Neural cell (in vitro differentiated cells): Measurements from ENCODE around the gene NRG3. TPM values are rescaled to one million over a fixed set of nuclear protein-coding genes. Genes with fewer than 3 reads are reported as not detected.

Experiments used
- H2AFZ ChIP-seq: fragments of 200-600, 300-800 bp; sonication (generic), shearing (Covaris generic); 2 replicates; pipeline ENCODE4 v1.6.0; 2014; ENCODE audit warnings: low read depth, mild to moderate bottlenecking, antibody characterized with exemption, low read length, moderate library complexity
- H3F3A ChIP-seq: fragments of 200-600 bp; shearing (Covaris generic); 2 replicates; pipeline ENCODE4 v1.6.1; 2016; ENCODE audit warnings: mild to moderate bottlenecking, moderate library complexity, mixed read lengths, antibody characterized with exemption, low read length; ENCODE audit not compliant: insufficient read depth, poor library complexity, severe bottlenecking
- H3K27ac ChIP-seq: fragments of 200-600, 300-800 bp; sonication (generic), shearing (Covaris generic); 2 replicates; pipeline ENCODE4 v1.5.1; 2014; ENCODE audit warnings: mild to moderate bottlenecking, low read length, moderate library complexity
- H3K27me3 ChIP-seq: fragments of 300-800, 200-600 bp; sonication (generic), shearing (Covaris generic); 2 replicates; pipeline ENCODE4 v1.6.0; 2014; ENCODE audit warnings: mild to moderate bottlenecking, low read depth, low read length, moderate library complexity; ENCODE audit not compliant: insufficient read depth
- H3K36me3 ChIP-seq: fragments of 300-800, 200-600 bp; sonication (generic), shearing (Covaris generic); 2 replicates; pipeline ENCODE4 v1.5.1; 2014; ENCODE audit warnings: mild to moderate bottlenecking, antibody characterized with exemption, low read length, moderate library complexity; ENCODE audit not compliant: insufficient read depth
- H3K4me2 ChIP-seq: fragments of 300-800, 200-600 bp; sonication (generic), shearing (Covaris generic); 2 replicates; pipeline ENCODE4 v1.6.0; 2014; ENCODE audit warnings: mild to moderate bottlenecking, low read length
- H3K4me3 ChIP-seq: fragments of 300-800, 200-600 bp; sonication (generic), shearing (Covaris generic); 2 replicates; pipeline ENCODE4 v1.5.1; 2014; ENCODE audit warnings: mild to moderate bottlenecking, low read length, moderate library complexity
- H3K79me2 ChIP-seq: fragments of 200-600 bp; shearing (Covaris generic); replicated peaks from 2 replicates; pipeline ENCODE4 v1.6.0; 2014; ENCODE audit warnings: mild to moderate bottlenecking, low read length, moderate library complexity; ENCODE audit not compliant: insufficient read depth
- H3K9ac ChIP-seq: fragments of 300-800, 200-600 bp; sonication (generic), shearing (Covaris generic); 2 replicates; pipeline ENCODE4 v1.6.1; 2016; ENCODE audit warnings: mild to moderate bottlenecking, low read length, mixed read lengths
- H3K9me2 ChIP-seq: fragments of 200-600 bp; shearing (Covaris generic); 2 replicates; pipeline ENCODE4 v1.6.1; 2016; ENCODE audit warnings: mild to moderate bottlenecking, low read length, mixed read lengths; ENCODE audit not compliant: insufficient read depth
- H3K9me3 ChIP-seq: fragments of 200-600, 300-800 bp; sonication (generic), shearing (Covaris generic); 2 replicates; pipeline ENCODE4 v1.6.1; 2016; ENCODE audit warnings: mild to moderate bottlenecking, mixed run types, low read length, moderate library complexity, mixed read lengths
- H4K20me1 ChIP-seq: fragments of 200-600 bp; shearing (Covaris generic); 2 replicates; pipeline ENCODE4 v1.6.1; 2016; ENCODE audit warnings: mild to moderate bottlenecking, mixed run types; ENCODE audit not compliant: insufficient read depth
- EP300 ChIP-seq: fragments of 450-650 bp; conservative IDR thresholded peaks from 2 replicates; pipeline ENCODE4 v1.6.1; 2014; ENCODE audit warnings: antibody characterized with exemption, mild to moderate bottlenecking, moderate library complexity; ENCODE audit not compliant: poor library complexity, severe bottlenecking
- EZH2 ChIP-seq: fragments of 200-600, 300-800 bp; shearing (Covaris generic), sonication (generic); IDR thresholded peaks from 2 replicates; pipeline ENCODE4 v1.6.1; 2014; ENCODE audit warnings: antibody characterized with exemption, low read length, borderline replicate concordance, mild to moderate bottlenecking; ENCODE audit not compliant: insufficient read depth, poor library complexity, severe bottlenecking
- MXI1 ChIP-seq: fragments of 450-650 bp; conservative IDR thresholded peaks from 2 replicates; pipeline ENCODE4 v1.6.1; 2014; ENCODE audit warnings: antibody characterized with exemption, mild to moderate bottlenecking; ENCODE audit not compliant: poor library complexity, severe bottlenecking
- POLR2AphosphoS5 ChIP-seq: IDR thresholded peaks from 2 replicates; pipeline ENCODE4 v1.6.1; 2012
- RAD21 ChIP-seq: fragments of 450-650 bp; conservative IDR thresholded peaks from 2 replicates; pipeline ENCODE4 v1.6.1; 2014; ENCODE audit warnings: antibody characterized with exemption, mild to moderate bottlenecking, moderate library complexity
- SMC3 ChIP-seq: fragments of 450-650 bp; conservative IDR thresholded peaks from 2 replicates; pipeline ENCODE4 v1.6.1; 2014; ENCODE audit warnings: antibody characterized with exemption, mild to moderate bottlenecking, moderate library complexity; ENCODE audit not compliant: poor library complexity
- polyA plus RNA-seq: library from polyadenylated mRNA; depleted of rRNA; stranded (reverse); fragments of >200 nt; gene quantifications from 2 replicates; pipeline ENCODE4 v1.2.3, GENCODE V29; 2014
- TF ChIP-seq, protein P1 (sequence below): fragments of 450-650 bp; IDR thresholded peaks from 2 replicates; pipeline ENCODE4 v1.5.1; 2014; ENCODE audit warnings: antibody characterized with exemption, mild to moderate bottlenecking, moderate library complexity; ENCODE audit not compliant: poor library complexity, severe bottlenecking
- TF ChIP-seq, protein P2 (sequence below): IDR thresholded peaks from 2 replicates; pipeline ENCODE4 v1.6.1; 2012; ENCODE audit warnings: borderline replicate concordance

NRG3 gene
- polyA plus RNA-seq, 1 donor from 2014 or later = 14.0 TPM

DNA sequence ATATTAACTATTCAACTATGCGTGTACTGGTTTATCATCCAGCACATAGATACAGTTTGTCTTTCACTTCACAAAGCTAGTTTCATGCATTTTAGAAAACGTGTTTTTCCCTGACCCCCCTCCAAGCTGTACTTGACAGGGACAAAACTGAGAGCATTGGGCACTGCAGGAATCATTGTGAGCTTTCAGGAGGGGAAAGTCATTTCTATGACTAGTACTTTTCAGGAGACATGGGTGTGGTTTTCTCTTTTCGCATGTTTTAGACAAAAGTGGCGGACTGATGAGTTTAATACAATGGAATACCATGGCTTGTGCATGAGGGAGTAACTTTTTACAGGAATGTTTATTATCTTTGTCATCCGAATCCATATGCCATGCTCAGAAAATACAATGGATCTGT, 42.7 kb downstream of the NRG3 start:
- H3K79me2 ChIP-seq = no peaks in the 10 kb centered on the region
- H3K36me3 ChIP-seq = no peaks in the 10 kb centered on the region
- H2AFZ ChIP-seq = no peak overlapping the region
- H3K9ac ChIP-seq = no peak overlapping the region
- TF ChIP-seq EP300 = no peak
- H3K27me3 ChIP-seq = no peaks in the 10 kb centered on the region
- H3K27ac ChIP-seq = no peak overlapping the region
- no peaks in the 10 kb centered on the region for H3K9me3 ChIP-seq
- H3K4me2 ChIP-seq = no peak overlapping the region
- H4K20me1 ChIP-seq = no peaks in the 10 kb centered on the region
- H3F3A ChIP-seq = no peaks in the 10 kb centered on the region
- no peaks in the 10 kb centered on the region for H3K9me2 ChIP-seq
- no peak overlapping the region for H3K4me3 ChIP-seq

DNA sequence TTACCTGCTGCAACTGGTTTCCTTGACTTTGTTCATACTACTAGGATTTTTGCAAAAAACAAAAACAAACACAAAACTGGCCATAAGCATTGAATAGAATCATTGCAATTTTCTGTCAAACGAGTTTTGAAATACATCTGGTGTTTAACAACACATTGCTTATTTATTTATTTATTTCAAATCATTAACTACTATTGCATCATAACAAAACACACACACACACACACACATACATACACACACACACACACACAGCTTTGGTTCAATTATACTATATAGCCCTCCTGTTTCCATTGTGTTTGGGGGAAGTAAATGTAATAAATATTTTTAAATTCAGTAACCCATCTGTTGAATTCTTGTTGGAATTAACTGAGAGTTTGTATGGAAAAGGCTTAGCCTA, 43.8 kb downstream of the NRG3 start:
- no peak overlapping the region for H3K27ac ChIP-seq
- no peak overlapping the region for H2AFZ ChIP-seq
- H3K9ac ChIP-seq = no peak overlapping the region
- no peak overlapping the region for H3K4me3 ChIP-seq
- no peaks in the 10 kb centered on the region for H3F3A ChIP-seq
- no peaks in the 10 kb centered on the region for H3K27me3 ChIP-seq
- no peaks in the 10 kb centered on the region for H3K36me3 ChIP-seq
- H3K79me2 ChIP-seq = no peaks in the 10 kb centered on the region
- no peak overlapping the region for H3K4me2 ChIP-seq
- H3K9me3 ChIP-seq = no peaks in the 10 kb centered on the region
- H3K9me2 ChIP-seq = no peaks in the 10 kb centered on the region
- TF ChIP-seq RAD21 (no peak), MXI1 (no peak), EZH2 (no peak), EP300 (no peak)
- H4K20me1 ChIP-seq = no peaks in the 10 kb centered on the region

- H3K9me3 ChIP-seq = no peaks in the 10 kb centered on the region
- H3K9me2 ChIP-seq = no peaks in the 10 kb centered on the region
- no peak overlapping the region for H3K4me2 ChIP-seq
- no peaks in the 10 kb centered on the region for H3K27me3 ChIP-seq
- no peaks in the 10 kb centered on the region for H3F3A ChIP-seq
- no peaks in the 10 kb centered on the region for H3K79me2 ChIP-seq
- TF ChIP-seq, protein P1, sequence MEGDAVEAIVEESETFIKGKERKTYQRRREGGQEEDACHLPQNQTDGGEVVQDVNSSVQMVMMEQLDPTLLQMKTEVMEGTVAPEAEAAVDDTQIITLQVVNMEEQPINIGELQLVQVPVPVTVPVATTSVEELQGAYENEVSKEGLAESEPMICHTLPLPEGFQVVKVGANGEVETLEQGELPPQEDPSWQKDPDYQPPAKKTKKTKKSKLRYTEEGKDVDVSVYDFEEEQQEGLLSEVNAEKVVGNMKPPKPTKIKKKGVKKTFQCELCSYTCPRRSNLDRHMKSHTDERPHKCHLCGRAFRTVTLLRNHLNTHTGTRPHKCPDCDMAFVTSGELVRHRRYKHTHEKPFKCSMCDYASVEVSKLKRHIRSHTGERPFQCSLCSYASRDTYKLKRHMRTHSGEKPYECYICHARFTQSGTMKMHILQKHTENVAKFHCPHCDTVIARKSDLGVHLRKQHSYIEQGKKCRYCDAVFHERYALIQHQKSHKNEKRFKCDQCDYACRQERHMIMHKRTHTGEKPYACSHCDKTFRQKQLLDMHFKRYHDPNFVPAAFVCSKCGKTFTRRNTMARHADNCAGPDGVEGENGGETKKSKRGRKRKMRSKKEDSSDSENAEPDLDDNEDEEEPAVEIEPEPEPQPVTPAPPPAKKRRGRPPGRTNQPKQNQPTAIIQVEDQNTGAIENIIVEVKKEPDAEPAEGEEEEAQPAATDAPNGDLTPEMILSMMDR = no peak
- TF ChIP-seq EP300 = no peak
- no peak for TF ChIP-seq SMC3
- TF ChIP-seq EZH2 = no peak
- TF ChIP-seq, protein P2, sequence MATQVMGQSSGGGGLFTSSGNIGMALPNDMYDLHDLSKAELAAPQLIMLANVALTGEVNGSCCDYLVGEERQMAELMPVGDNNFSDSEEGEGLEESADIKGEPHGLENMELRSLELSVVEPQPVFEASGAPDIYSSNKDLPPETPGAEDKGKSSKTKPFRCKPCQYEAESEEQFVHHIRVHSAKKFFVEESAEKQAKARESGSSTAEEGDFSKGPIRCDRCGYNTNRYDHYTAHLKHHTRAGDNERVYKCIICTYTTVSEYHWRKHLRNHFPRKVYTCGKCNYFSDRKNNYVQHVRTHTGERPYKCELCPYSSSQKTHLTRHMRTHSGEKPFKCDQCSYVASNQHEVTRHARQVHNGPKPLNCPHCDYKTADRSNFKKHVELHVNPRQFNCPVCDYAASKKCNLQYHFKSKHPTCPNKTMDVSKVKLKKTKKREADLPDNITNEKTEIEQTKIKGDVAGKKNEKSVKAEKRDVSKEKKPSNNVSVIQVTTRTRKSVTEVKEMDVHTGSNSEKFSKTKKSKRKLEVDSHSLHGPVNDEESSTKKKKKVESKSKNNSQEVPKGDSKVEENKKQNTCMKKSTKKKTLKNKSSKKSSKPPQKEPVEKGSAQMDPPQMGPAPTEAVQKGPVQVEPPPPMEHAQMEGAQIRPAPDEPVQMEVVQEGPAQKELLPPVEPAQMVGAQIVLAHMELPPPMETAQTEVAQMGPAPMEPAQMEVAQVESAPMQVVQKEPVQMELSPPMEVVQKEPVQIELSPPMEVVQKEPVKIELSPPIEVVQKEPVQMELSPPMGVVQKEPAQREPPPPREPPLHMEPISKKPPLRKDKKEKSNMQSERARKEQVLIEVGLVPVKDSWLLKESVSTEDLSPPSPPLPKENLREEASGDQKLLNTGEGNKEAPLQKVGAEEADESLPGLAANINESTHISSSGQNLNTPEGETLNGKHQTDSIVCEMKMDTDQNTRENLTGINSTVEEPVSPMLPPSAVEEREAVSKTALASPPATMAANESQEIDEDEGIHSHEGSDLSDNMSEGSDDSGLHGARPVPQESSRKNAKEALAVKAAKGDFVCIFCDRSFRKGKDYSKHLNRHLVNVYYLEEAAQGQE = no peak
- TF ChIP-seq POLR2AphosphoS5 = no peak
- no peaks in the 10 kb centered on the region for H3K36me3 ChIP-seq
- no peak overlapping the region for H3K4me3 ChIP-seq
- H3K27ac ChIP-seq = no peak overlapping the region
- no peak overlapping the region for H3K9ac ChIP-seq
- H2AFZ ChIP-seq = no peak overlapping the region
- H4K20me1 ChIP-seq = no peaks in the 10 kb centered on the region
Observed at GRCh38 chr10:81920213-81920829, 45.3 kb downstream of the NRG3 start.
